Endothelial cell of umbilical vein (primary cell): Measurements from ENCODE around the gene JUND. TPM values are rescaled to one million over a fixed set of nuclear protein-coding genes. Genes with fewer than 3 reads are reported as not detected.

ENCODE experiments used
- BruUV-seq: library from RNA; stranded (reverse); fragments of 400-500 nt; replicated peaks from 2 replicates; lab custom pipeline; 2021; lab: Mats Ljungman, UMichigan
- CTCF ChIA-PET: fragments of 300-600, 350-600 bp; sonication (Branson Sonifier 250); formaldehyde crosslinking; loops from one replicate; lab custom pipeline; 2021; ENCODE audit warnings: antibody characterized with exemption, inconsistent platforms; lab: Charles Lee
- POLR2A ChIA-PET: fragments of 300-600, 350-600 bp; sonication (Branson Sonifier 250); formaldehyde crosslinking; loops from one replicate; lab custom pipeline; 2021; ENCODE audit warnings: antibody characterized with exemption, inconsistent platforms; lab: Charles Lee
- DNase-seq: peaks from one replicate; pipeline ENCODE4 v3.0.0-alpha.2; 2011; ENCODE audit warnings: low read depth, low spot score
- FAIRE-seq: peaks from 2 replicates; lab custom pipeline; 2011; peaks lifted over from hg19 to GRCh38; lab: Jason Lieb, UNC
- H2AFZ ChIP-seq: 2 replicates; pipeline ENCODE4 v1.6.0; 2012; ENCODE audit warnings: low read depth, low read length, control low read depth, inconsistent platforms
- H3K27ac ChIP-seq: 2 replicates; pipeline ENCODE4 v1.5.1; 2011; ENCODE audit warnings: low read depth, mild to moderate bottlenecking, control low read depth, low read length, moderate library complexity; ENCODE audit not compliant: insufficient read depth
- H3K27me3 ChIP-seq, 2 experiments: 2 replicates each; pipeline versions ENCODE4 v1.6.0 to v1.6.1; 2011; ENCODE audit warnings: low read length in 2 of 2, mixed read lengths in 1 of 2; ENCODE audit not compliant: control insufficient read depth in 2 of 2, insufficient read depth in 2 of 2
- H3K36me3 ChIP-seq, 2 experiments: 2 replicates in 1 of 2; 3 replicates in 1 of 2; pipeline ENCODE4 v1.5.1; 2011; ENCODE audit warnings: low read length in 2 of 2, mild to moderate bottlenecking in 1 of 2, moderate library complexity in 1 of 2; ENCODE audit not compliant: control insufficient read depth in 2 of 2, insufficient read depth in 2 of 2; ENCODE audit errors: extremely low read depth in 1 of 2
- H3K4me1 ChIP-seq: 3 replicates; pipeline ENCODE4 v1.5.1; 2011; ENCODE audit warnings: mild to moderate bottlenecking, low read length; ENCODE audit not compliant: control insufficient read depth, insufficient read depth; ENCODE audit errors: extremely low read depth
- H3K4me2 ChIP-seq: 2 replicates; pipeline ENCODE4 v1.6.1; 2011; ENCODE audit warnings: low read length, control low read depth, mixed read lengths; ENCODE audit not compliant: insufficient read depth
- H3K4me3 ChIP-seq, 3 experiments: fragments of 200-600 bp in 1 of 3; sonication (generic), shearing (Covaris generic) in 1 of 3; replicated peaks in 1 of 3; 2 replicates each; pipeline ENCODE4 v1.5.1; 2011 to 2016; ENCODE audit warnings: control low read depth in 3 of 3, low read length in 3 of 3, mild to moderate bottlenecking in 2 of 3, inconsistent platforms in 1 of 3, low read depth in 1 of 3, moderate library complexity in 1 of 3; ENCODE audit not compliant: insufficient read depth in 1 of 3
- H3K79me2 ChIP-seq: 2 replicates; pipeline ENCODE4 v1.6.0; 2012; ENCODE audit warnings: low read length, inconsistent platforms; ENCODE audit not compliant: control insufficient read depth, insufficient read depth
- H3K9ac ChIP-seq: replicated peaks from 2 replicates; pipeline ENCODE3; 2011; ENCODE audit warnings: low read length, control low read depth; ENCODE audit not compliant: insufficient read depth; ENCODE audit errors: extremely low read depth
- H3K9me1 ChIP-seq: replicated peaks from 3 replicates; pipeline ENCODE4 v1.6.0; 2011; ENCODE audit warnings: mild to moderate bottlenecking, low read length; ENCODE audit not compliant: control insufficient read depth, insufficient read depth; ENCODE audit errors: extremely low read depth
- H3K9me3 ChIP-seq: replicated peaks from 2 replicates; pipeline ENCODE4 v1.5.1; 2012; ENCODE audit warnings: low read length, inconsistent platforms; ENCODE audit not compliant: control insufficient read depth, insufficient read depth
- H4K20me1 ChIP-seq: replicated peaks from 2 replicates; pipeline ENCODE3; 2011; ENCODE audit warnings: mild to moderate bottlenecking, low read length; ENCODE audit not compliant: control insufficient read depth, insufficient read depth; ENCODE audit errors: extremely low read depth
- EZH2 ChIP-seq: IDR thresholded peaks from 2 replicates; pipeline ENCODE4 v1.6.1; 2012; ENCODE audit warnings: borderline replicate concordance, low read depth, mild to moderate bottlenecking, moderate library complexity, low read length, inconsistent platforms; ENCODE audit not compliant: severe bottlenecking
- FOS ChIP-seq: IDR thresholded peaks from 2 replicates; pipeline ENCODE4 v1.6.1; 2011; ENCODE audit warnings: mild to moderate bottlenecking, low read length, moderate library complexity, borderline replicate concordance; ENCODE audit not compliant: insufficient read depth
- GATA2 ChIP-seq: IDR thresholded peaks from 2 replicates; pipeline ENCODE4 v1.7.0; 2011; ENCODE audit warnings: low read depth, mild to moderate bottlenecking, moderate library complexity, mixed read lengths, low read length; ENCODE audit not compliant: insufficient read length, insufficient read depth
- JUN ChIP-seq: IDR thresholded peaks from 2 replicates; pipeline ENCODE4 v1.6.1; 2011; ENCODE audit warnings: borderline replicate concordance, low read depth; ENCODE audit not compliant: insufficient read length, insufficient read depth
- MYC ChIP-seq: IDR thresholded peaks from one replicate; pipeline ENCODE4 v1.6.1; 2011; ENCODE audit warnings: mild to moderate bottlenecking, low read depth, low read length
- POLR2A ChIP-seq: IDR thresholded peaks from 2 replicates; pipeline ENCODE4 v1.6.1; 2012; ENCODE audit warnings: low read depth, mild to moderate bottlenecking, control low read depth, low read length
- POLR2AphosphoS5 ChIP-seq: IDR thresholded peaks from 2 replicates; pipeline ENCODE4 v1.6.1; 2012; ENCODE audit warnings: low read depth, mild to moderate bottlenecking, control low read depth, low read length, moderate library complexity; ENCODE audit not compliant: insufficient read depth
- dilution Hi-C: fragments of 300-500 bp; cut with MboI; formaldehyde crosslinking; loops from one replicate; pipeline ENCODE4 v1.15.0; 2019; ENCODE audit warnings: low sequenced_read_pairs; ENCODE audit not compliant: extremely low pct_ligation_motif_present
- intact Hi-C: fragments of 100-400 bp; cut with micrococcal nuclease; formaldehyde crosslinking; loops from one replicate; pipeline ENCODE4 v1.10.0; 2022
- polyA plus RNA-seq, 4 experiments: library from polyadenylated mRNA; depleted of rRNA in 3 of 4; stranded (reverse) in 3 of 4; unstranded in 1 of 4; fragments of >200 nt; gene quantifications; 2 replicates each; pipeline versions ENCODE4 v1.2.1 to v1.2.3, GENCODE V29; 2011 to 2012; ENCODE audit warnings: missing spikeins in 1 of 4
- total RNA-seq: library from RNA; stranded (reverse); gene quantifications from 2 replicates; pipeline ENCODE4 v1.2.3, GENCODE V29; 2021
- TF ChIP-seq, protein P1 (sequence below): IDR thresholded peaks from 2 replicates; pipeline ENCODE4 v1.6.1; 2011; ENCODE audit not compliant: insufficient read depth, insufficient read length
- TF ChIP-seq, protein P2 (sequence below), 2 donors: IDR thresholded peaks; 1 replicate in 1 of 2; 2 replicates in 1 of 2; pipeline ENCODE4 v1.5.1; 2011; ENCODE audit warnings: low read length in 2 of 2, mild to moderate bottlenecking in 2 of 2, moderate library complexity in 2 of 2, control low read depth in 1 of 2, inconsistent platforms in 1 of 2, low read depth in 1 of 2; ENCODE audit not compliant: insufficient read depth in 1 of 2; ENCODE audit errors: extremely low read depth in 1 of 2

The JUND gene
- total and polyA plus RNA-seq, 2 donors (not counting 3 experiments of a cell fraction or from before 2014, with no cell fraction given): 91.4 to 130 TPM

DNA sequence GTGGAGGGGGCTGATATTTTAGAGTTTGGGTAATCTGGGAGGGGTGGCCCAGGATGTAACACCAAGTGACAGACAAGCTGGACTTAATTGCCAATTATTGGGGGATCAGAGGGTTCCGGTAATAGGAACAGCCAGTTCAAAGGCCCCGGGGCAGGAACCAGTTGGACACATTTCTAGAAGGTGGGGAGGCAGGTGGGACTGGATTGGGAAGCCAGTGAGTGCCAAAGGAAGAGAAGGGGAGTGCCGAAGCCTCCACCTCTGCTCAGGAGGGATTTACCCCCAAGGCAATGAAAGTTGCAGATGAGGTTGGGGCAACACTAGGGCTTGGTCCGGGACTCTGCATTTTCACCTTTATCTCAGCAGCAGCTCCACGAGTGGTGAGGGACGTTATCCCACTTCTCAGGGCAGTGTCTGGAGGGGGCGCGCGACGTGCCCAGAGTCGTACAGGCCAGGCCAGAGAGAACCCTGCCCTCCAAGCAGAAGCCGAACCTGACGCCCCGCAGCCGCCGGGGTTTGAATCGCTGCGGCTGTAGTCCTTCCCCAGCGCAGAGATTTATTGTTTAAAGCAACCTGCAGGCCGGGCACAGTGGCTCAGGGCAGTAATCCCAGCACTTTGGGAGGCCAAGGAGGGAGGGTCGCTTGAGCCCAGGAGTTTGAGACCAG lies 5.7 kb upstream of the JUND start:
- Histone ChIP-seq H3K4me3 (no peak overlapping the region), H3K4me2 (no peak overlapping the region), H3K4me1 (peaks cover 16% of the 10 kb centered on the region), H4K20me1 (no peaks in the 10 kb centered on the region), H3K9me1 (no peaks in the 10 kb centered on the region), H3K9ac (no peak overlapping the region), H3K27ac (no peak overlapping the region), H2AFZ (no peak overlapping the region), H3K27me3 (no peaks in the 10 kb centered on the region), H3K9me3 (no peaks in the 10 kb centered on the region), H3K79me2 (no peaks in the 10 kb centered on the region), H3K36me3 (no peaks in the 10 kb centered on the region)
- DNase-seq (no peak), FAIRE-seq (no peak)
- ChIA-PET CTCF (interaction anchor here (1.4 kb wide), 1 partner anchor 41 kb away, joined by 5 read pairs; no protein-coding TSS in a partner anchor), POLR2A (no interaction called here)
- BruUV-seq: no TSS peak
- intact Hi-C loops (no loop called here), dilution Hi-C loops (no loop called here)
- TF ChIP-seq, protein P1, sequence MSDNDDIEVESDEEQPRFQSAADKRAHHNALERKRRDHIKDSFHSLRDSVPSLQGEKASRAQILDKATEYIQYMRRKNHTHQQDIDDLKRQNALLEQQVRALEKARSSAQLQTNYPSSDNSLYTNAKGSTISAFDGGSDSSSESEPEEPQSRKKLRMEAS: no peak
- TF ChIP-seq EZH2 (no peak), POLR2A (no peak), MYC (no peak), POLR2AphosphoS5 (no peak), FOS (no peak), JUN (no peak), GATA2 (no peak)
- TF ChIP-seq, protein P2, sequence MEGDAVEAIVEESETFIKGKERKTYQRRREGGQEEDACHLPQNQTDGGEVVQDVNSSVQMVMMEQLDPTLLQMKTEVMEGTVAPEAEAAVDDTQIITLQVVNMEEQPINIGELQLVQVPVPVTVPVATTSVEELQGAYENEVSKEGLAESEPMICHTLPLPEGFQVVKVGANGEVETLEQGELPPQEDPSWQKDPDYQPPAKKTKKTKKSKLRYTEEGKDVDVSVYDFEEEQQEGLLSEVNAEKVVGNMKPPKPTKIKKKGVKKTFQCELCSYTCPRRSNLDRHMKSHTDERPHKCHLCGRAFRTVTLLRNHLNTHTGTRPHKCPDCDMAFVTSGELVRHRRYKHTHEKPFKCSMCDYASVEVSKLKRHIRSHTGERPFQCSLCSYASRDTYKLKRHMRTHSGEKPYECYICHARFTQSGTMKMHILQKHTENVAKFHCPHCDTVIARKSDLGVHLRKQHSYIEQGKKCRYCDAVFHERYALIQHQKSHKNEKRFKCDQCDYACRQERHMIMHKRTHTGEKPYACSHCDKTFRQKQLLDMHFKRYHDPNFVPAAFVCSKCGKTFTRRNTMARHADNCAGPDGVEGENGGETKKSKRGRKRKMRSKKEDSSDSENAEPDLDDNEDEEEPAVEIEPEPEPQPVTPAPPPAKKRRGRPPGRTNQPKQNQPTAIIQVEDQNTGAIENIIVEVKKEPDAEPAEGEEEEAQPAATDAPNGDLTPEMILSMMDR (IDR thresholded peaks at IDR 0.05; ENCODE audit: extremely low read depth in 1 of 2, insufficient read depth in 1 of 2, low read depth in 1 of 2, low read length in 2 of 2): no peak
